ENCODE data around the gene CPM.

Gene CPM

GRCh38 chr12:68894276-68894855 lies 38.6 kb downstream of the CPM start:
- no peak overlapping the region for H3K9ac ChIP-seq (ENCODE audit: low read length)
- no peaks in the 10 kb centered on the region for H3K79me2 ChIP-seq (ENCODE audit: low read length)
- no peak overlapping the region for H3K4me3 ChIP-seq (ENCODE audit: low read length)
- H2AFZ ChIP-seq (ENCODE audit: low read length): no peak overlapping the region
- no peak for DNase-seq
- TF ChIP-seq EZH2 (optimal IDR thresholded peaks at IDR 0.05; ENCODE audit: low read depth, low read length) (no peak), EZH2phosphoT487 (IDR thresholded peaks at IDR 0.05; ENCODE audit: low read length) (no peak), CTCF (IDR thresholded peaks at IDR 0.05; ENCODE audit: low read length) (no peak)
- H3K4me1 ChIP-seq (ENCODE audit: low read length): no peaks in the 10 kb centered on the region
- no peak overlapping the region for H3K4me2 ChIP-seq (ENCODE audit: low read depth, low read length)
- no peaks in the 10 kb centered on the region for H3K27me3 ChIP-seq (replicated peaks; ENCODE audit: insufficient read depth, low read length)
- H4K20me1 ChIP-seq (ENCODE audit: insufficient read depth, low read length): no peaks in the 10 kb centered on the region
- H3K9me3 ChIP-seq (replicated peaks; ENCODE audit: insufficient read depth, low read length): no peaks in the 10 kb centered on the region
- no peaks in the 10 kb centered on the region for H3K9me2 ChIP-seq (replicated peaks; ENCODE audit: insufficient read depth, low read length)
- H3K36me3 ChIP-seq (replicated peaks; ENCODE audit: insufficient read depth, low read length): no peaks in the 10 kb centered on the region
- no peak overlapping the region for H3K27ac ChIP-seq (ENCODE audit: low read length)
- no peaks in the 10 kb centered on the region for H3F3A ChIP-seq (ENCODE audit: insufficient read depth, low read length)

- DNase-seq: no peak
- Histone ChIP-seq H3K4me2 (ENCODE audit: low read depth, low read length) (no peak overlapping the region), H4K20me1 (ENCODE audit: insufficient read depth, low read length) (no peaks in the 10 kb centered on the region), H3K27ac (ENCODE audit: low read length) (no peak overlapping the region), H3K9me3 (replicated peaks; ENCODE audit: insufficient read depth, low read length) (no peaks in the 10 kb centered on the region), H3K79me2 (ENCODE audit: low read length) (no peaks in the 10 kb centered on the region), H3K9me2 (replicated peaks; ENCODE audit: insufficient read depth, low read length) (no peaks in the 10 kb centered on the region), H3K27me3 (replicated peaks; ENCODE audit: insufficient read depth, low read length) (no peaks in the 10 kb centered on the region), H3K9ac (ENCODE audit: low read length) (no peak overlapping the region), H3F3A (ENCODE audit: insufficient read depth, low read length) (no peaks in the 10 kb centered on the region), H3K36me3 (replicated peaks; ENCODE audit: insufficient read depth, low read length) (no peaks in the 10 kb centered on the region), H3K4me3 (ENCODE audit: low read length) (no peak overlapping the region), H3K4me1 (ENCODE audit: low read length) (no peaks in the 10 kb centered on the region), H2AFZ (ENCODE audit: low read length) (no peak overlapping the region)
- TF ChIP-seq EZH2 (optimal IDR thresholded peaks at IDR 0.05; ENCODE audit: low read depth, low read length): no peak
Measured at GRCh38 chr12:68893741-68894140, 39.2 kb downstream of the CPM start.

- Histone ChIP-seq H3K36me3 (replicated peaks; ENCODE audit: insufficient read depth, low read length) (no peaks in the 10 kb centered on the region), H3K27me3 (replicated peaks; ENCODE audit: insufficient read depth, low read length) (no peaks in the 10 kb centered on the region), H3K4me3 (ENCODE audit: low read length) (no peak overlapping the region), H3F3A (ENCODE audit: insufficient read depth, low read length) (no peaks in the 10 kb centered on the region), H3K4me1 (ENCODE audit: low read length) (no peaks in the 10 kb centered on the region), H4K20me1 (ENCODE audit: insufficient read depth, low read length) (no peaks in the 10 kb centered on the region), H2AFZ (ENCODE audit: low read length) (no peak overlapping the region), H3K27ac (ENCODE audit: low read length) (no peak overlapping the region), H3K79me2 (ENCODE audit: low read length) (no peaks in the 10 kb centered on the region), H3K9ac (ENCODE audit: low read length) (no peak overlapping the region), H3K9me3 (replicated peaks; ENCODE audit: insufficient read depth, low read length) (no peaks in the 10 kb centered on the region), H3K4me2 (ENCODE audit: low read depth, low read length) (no peak overlapping the region), H3K9me2 (replicated peaks; ENCODE audit: insufficient read depth, low read length) (no peaks in the 10 kb centered on the region)
- no peak for DNase-seq
- no peak for TF ChIP-seq EZH2phosphoT487 (IDR thresholded peaks at IDR 0.05; ENCODE audit: low read length)
- no peak for TF ChIP-seq EZH2 (optimal IDR thresholded peaks at IDR 0.05; ENCODE audit: low read depth, low read length)
- no peak for TF ChIP-seq CTCF (IDR thresholded peaks at IDR 0.05; ENCODE audit: low read length)
Measured at GRCh38 chr12:68893201-68893600, 39.8 kb downstream of the CPM start.

GRCh38 chr12:68891141-68891540 lies 41.8 kb downstream of the CPM start:
- no peak for DNase-seq
- H3F3A ChIP-seq (ENCODE audit: insufficient read depth, low read length): no peaks in the 10 kb centered on the region
- no peak overlapping the region for H3K4me2 ChIP-seq (ENCODE audit: low read depth, low read length)
- no peaks in the 10 kb centered on the region for H3K36me3 ChIP-seq (replicated peaks; ENCODE audit: insufficient read depth, low read length)
- H3K9me2 ChIP-seq (replicated peaks; ENCODE audit: insufficient read depth, low read length): no peaks in the 10 kb centered on the region
- H3K9me3 ChIP-seq (replicated peaks; ENCODE audit: insufficient read depth, low read length): no peaks in the 10 kb centered on the region
- no peaks in the 10 kb centered on the region for H3K27me3 ChIP-seq (replicated peaks; ENCODE audit: insufficient read depth, low read length)
- H3K27ac ChIP-seq (ENCODE audit: low read length): no peak overlapping the region
- no peaks in the 10 kb centered on the region for H4K20me1 ChIP-seq (ENCODE audit: insufficient read depth, low read length)
- H3K9ac ChIP-seq (ENCODE audit: low read length): no peak overlapping the region
- H3K4me3 ChIP-seq (ENCODE audit: low read length): no peak overlapping the region
- no peaks in the 10 kb centered on the region for H3K4me1 ChIP-seq (ENCODE audit: low read length)
- no peaks in the 10 kb centered on the region for H3K79me2 ChIP-seq (ENCODE audit: low read length)
- no peak overlapping the region for H2AFZ ChIP-seq (ENCODE audit: low read length)
- TF ChIP-seq CTCF (IDR thresholded peaks at IDR 0.05; ENCODE audit: low read length) (no peak), EZH2phosphoT487 (IDR thresholded peaks at IDR 0.05; ENCODE audit: low read length) (no peak), EZH2 (optimal IDR thresholded peaks at IDR 0.05; ENCODE audit: low read depth, low read length) (no peak)

Data from MM.1S (cell line).